Measurements from ENCODE around the gene LAMA2. TPM values are rescaled to one million over a fixed set of nuclear protein-coding genes. Genes with fewer than 3 reads are reported as not detected.

LAMA2 gene
- total and polyA plus RNA-seq, 10 donors = 0.83 to 66.6 (median 18.8) TPM

DNA sequence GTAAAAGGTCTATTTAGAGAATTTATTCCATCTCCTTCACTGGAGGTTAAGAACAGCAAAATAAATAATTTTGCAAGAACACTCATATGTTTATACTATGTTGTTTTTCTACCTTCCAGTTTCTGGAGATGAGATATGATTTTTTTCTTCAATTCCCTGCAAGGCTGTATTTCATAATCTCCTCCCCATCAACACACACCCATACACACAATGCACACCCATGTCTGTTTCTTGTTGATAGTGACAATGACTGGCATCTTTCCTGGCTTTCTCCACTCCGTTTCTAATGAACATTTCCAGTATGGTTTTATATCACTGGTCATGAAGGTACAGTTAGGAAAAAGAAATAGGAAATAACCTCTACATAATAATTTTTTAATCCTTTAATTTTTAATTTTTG lies 624.9 kb downstream of the LAMA2 start:
- Histone ChIP-seq H3K9me3 (no peaks in the 10 kb centered on the region), H3K36me3 (no peaks in the 10 kb centered on the region), H3K4me3 (no peak overlapping the region), H3K27me3 (replicated peaks in 1 of 7) (no peaks in the 10 kb centered on the region), H3K27ac (no peak overlapping the region), H3K4me1 (peaks cover 0 to 4% (median 0%) of the 10 kb centered on the region in 6 donors)
- DNase-seq = no peak
- TF ChIP-seq POLR2A (IDR thresholded peaks at IDR 0.05) (no peak), POLR2AphosphoS5 (IDR thresholded peaks at IDR 0.05) (no peak)
- TF ChIP-seq, protein P1, sequence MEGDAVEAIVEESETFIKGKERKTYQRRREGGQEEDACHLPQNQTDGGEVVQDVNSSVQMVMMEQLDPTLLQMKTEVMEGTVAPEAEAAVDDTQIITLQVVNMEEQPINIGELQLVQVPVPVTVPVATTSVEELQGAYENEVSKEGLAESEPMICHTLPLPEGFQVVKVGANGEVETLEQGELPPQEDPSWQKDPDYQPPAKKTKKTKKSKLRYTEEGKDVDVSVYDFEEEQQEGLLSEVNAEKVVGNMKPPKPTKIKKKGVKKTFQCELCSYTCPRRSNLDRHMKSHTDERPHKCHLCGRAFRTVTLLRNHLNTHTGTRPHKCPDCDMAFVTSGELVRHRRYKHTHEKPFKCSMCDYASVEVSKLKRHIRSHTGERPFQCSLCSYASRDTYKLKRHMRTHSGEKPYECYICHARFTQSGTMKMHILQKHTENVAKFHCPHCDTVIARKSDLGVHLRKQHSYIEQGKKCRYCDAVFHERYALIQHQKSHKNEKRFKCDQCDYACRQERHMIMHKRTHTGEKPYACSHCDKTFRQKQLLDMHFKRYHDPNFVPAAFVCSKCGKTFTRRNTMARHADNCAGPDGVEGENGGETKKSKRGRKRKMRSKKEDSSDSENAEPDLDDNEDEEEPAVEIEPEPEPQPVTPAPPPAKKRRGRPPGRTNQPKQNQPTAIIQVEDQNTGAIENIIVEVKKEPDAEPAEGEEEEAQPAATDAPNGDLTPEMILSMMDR (IDR thresholded peaks at IDR 0.05 in 8 of 11, conservative IDR thresholded peaks at IDR 0.05 in 3 of 11) = no peak
- intact Hi-C loops (cut with DNase I; ENCODE audit: low total_unique reads) = loop anchor here (10.0 kb wide), 1 partner anchor 67 kb away; no protein-coding TSS in a partner anchor
- WGBS, 5 donors = 67 to 88% (median 80%) methylated on average over 1 of the region's 1 CpG

DNA sequence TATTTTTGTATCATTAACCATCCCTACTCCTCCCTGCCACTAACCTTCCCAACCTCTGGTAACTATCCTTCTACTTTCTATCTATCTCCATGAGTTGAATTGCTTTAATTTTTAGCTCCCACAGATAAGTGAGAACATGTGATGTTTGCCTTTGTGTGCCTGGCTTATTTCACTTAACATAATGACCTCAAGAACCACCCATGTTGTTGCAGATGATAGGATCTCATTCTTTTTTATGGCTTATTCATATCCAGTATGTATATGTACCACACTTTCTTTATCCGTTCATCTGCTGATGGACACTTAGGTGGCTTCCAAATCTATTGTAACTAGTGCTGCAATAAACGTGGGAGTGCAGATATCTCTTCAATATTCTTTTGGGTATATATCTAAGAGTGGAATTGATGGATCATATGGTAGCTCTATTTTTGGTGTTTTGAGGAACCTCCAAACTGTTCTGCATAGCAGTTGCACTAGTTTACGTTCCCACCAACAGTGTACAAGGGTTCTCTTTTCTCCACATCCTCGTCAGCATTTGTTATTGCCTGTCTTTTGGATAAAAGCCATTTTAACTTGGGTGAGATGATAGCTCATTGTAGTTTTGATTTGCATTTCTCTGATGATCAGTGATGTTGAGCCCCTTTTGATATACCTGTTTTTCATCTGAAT lies 625.7 kb downstream of the LAMA2 start:
- no peaks in the 10 kb centered on the region for H3K27me3 ChIP-seq (replicated peaks in 1 of 7)
- no peak overlapping the region for H3K4me3 ChIP-seq
- H3K9me3 ChIP-seq = no peaks in the 10 kb centered on the region
- WGBS, 5 donors = 60 to 85% (median 76%) methylated on average over 4 of the region's 4 CpGs
- H3K27ac ChIP-seq = no peak overlapping the region
- no peak for DNase-seq
- no peaks in the 10 kb centered on the region for H3K36me3 ChIP-seq
- intact Hi-C loops (cut with DNase I; ENCODE audit: low total_unique reads) = loop anchor here (10.0 kb wide), 1 partner anchor 66 kb away; no protein-coding TSS in a partner anchor
- TF ChIP-seq POLR2AphosphoS5 (IDR thresholded peaks at IDR 0.05) = no peak
- TF ChIP-seq, protein P1 (IDR thresholded peaks at IDR 0.05 in 8 of 11, conservative IDR thresholded peaks at IDR 0.05 in 3 of 11) = no peak
- no peak for TF ChIP-seq POLR2A (IDR thresholded peaks at IDR 0.05)
- peaks cover 0 to 4% (median 0%) of the 10 kb centered on the region in 6 donors for H3K4me1 ChIP-seq

DNA sequence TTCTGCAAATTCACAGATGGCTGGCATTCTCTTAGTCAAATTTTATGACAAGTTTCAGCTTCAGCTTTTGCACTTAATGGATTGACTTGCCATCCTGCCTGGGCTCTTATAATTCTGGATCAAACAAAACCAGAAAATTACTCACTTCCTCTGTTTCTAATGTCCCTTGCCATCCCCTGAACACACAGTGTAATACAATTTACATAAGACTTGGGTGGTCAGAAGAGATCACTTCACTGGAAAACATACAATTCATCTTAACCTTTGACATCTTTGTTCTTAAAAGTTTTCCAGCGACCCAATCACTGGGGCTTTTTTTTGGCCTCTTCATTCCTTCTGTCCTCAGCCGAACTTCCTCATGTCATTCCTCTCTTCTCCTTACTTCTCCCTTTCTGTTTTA lies 628.0 kb downstream of the LAMA2 start:
- intact Hi-C loops (cut with DNase I; ENCODE audit: low total_unique reads) = no loop called here

DNA sequence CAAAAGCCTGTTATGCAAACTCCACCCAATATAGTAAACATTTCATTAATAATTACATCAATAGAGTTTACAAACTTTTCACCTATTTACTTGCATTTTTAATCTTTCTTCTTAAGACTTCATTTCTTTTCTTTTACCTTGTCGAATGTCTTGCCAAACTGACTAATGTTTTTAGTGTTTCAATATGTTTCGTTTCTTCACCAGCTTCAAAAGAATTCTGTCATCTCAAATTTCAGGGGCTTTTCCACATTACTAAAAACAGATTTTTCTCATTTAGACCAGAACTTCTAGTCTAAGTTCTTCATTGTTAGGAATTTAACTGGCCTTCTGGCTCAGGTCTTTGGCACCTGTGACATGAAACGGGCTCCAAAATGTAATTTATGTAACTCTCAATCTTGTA lies 630.5 kb downstream of the LAMA2 start:
- Histone ChIP-seq H3K4me1 (peaks cover 0 to 4% (median 0%) of the 10 kb centered on the region in 6 donors), H3K27ac (no peak overlapping the region), H3K36me3 (no peaks in the 10 kb centered on the region), H3K4me3 (no peak overlapping the region), H3K9me3 (no peaks in the 10 kb centered on the region), H3K27me3 (replicated peaks in 1 of 7) (no peaks in the 10 kb centered on the region)
- no peak for DNase-seq
- intact Hi-C loops (cut with DNase I; ENCODE audit: low total_unique reads) = no loop called here
- WGBS, 5 donors = 75 to 86% (median 81%) methylated on average over 3 of the region's 3 CpGs
- no peak for TF ChIP-seq POLR2AphosphoS5 (IDR thresholded peaks at IDR 0.05)
- no peak for TF ChIP-seq POLR2A (IDR thresholded peaks at IDR 0.05)
- TF ChIP-seq, protein P1 (IDR thresholded peaks at IDR 0.05 in 8 of 11, conservative IDR thresholded peaks at IDR 0.05 in 3 of 11) = no peak

More for the DNA sequence above, 628.0 kb downstream of the LAMA2 start:
- Histone ChIP-seq H3K27me3 (replicated peaks in 1 of 7) (no peaks in the 10 kb centered on the region), H3K4me3 (no peak overlapping the region), H3K27ac (no peak overlapping the region), H3K36me3 (no peaks in the 10 kb centered on the region), H3K9me3 (no peaks in the 10 kb centered on the region), H3K4me1 (peaks cover 0 to 4% (median 0%) of the 10 kb centered on the region in 6 donors)
- TF ChIP-seq POLR2AphosphoS5 (IDR thresholded peaks at IDR 0.05) = no peak
- TF ChIP-seq, protein P1 (IDR thresholded peaks at IDR 0.05 in 8 of 11, conservative IDR thresholded peaks at IDR 0.05 in 3 of 11) = no peak
- no peak for TF ChIP-seq POLR2A (IDR thresholded peaks at IDR 0.05)
- DNase-seq = no peak
- 62 to 80% (median 71%) methylated on average over 2 of the region's 2 CpGs for WGBS, 5 donors

Data from spleen (tissue), 11 donors.